GDM1 (cell line): ENCODE data around the gene VCL.
"Not testable (repeated sequence)": the region's sequence is repeated elsewhere in the genome, so short reads cannot be mapped to it uniquely, and the experiment has no call there.

Source experiments
- DNase-seq: peaks from one replicate; lab custom pipeline; 2025; lab: John Stamatoyannopoulos, UW

VCL gene

DNA sequence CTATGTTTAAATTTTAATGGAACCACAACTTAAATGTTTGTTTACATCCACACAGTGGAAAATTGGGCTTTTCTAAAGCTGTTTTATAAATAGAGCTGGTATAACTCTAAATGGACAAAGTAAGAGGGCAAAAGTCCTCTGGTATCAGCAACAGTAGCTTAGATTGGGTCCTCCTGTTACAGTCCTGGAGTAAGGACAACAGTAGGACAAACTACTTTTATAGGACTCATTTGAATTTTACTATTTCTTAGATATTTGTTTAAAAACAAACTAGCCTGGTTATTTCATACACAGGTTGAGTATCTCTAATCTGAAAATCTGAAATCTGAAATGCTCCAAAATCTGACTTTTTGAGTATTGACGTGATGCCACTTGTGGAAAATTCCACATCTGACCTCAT lies 8.4 kb downstream of the VCL start:
- no peak for DNase-seq

DNA sequence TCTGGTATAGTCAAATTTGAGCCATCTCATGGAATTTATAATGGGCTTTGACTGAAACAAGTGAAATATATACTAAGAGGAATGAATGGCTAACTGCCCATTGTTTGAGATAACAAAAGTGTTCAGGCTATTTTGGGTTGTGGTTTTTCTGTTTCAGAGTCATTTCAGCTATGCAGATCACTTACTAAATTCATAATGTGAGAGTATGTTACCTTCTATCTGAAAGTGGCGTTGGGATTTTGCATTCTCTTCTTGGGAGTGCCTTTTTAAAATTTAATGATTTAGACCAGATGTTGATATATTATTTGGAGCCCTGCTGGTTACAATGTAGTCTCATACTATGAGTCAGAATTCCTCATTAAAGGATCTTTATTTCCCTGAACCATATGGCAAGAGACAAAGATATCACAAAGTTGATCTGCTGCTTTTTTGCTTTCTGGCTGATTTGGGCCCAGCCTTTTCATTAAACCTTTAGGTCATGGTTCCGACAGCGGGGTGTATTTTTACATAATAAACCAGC lies 10.4 kb downstream of the VCL start:
- DNase-seq = no peak

DNA sequence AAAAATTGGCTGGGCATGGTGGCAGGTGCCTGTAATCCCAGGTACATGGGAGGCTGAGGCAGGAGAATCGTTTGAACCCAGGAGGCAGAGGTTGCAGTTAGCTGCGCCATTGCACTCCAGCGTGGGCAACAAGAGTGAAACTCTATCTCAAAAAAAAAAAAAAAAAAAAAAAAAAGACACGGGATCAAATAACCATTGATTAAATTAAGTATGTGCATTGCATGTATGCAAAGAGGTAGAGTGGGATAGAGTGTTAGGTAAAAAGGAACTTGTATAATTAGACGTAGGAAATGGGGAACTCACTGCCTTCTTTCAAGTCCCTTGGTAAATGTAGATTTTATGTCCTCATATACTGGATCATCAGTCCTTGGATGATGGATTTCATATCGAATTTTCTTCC lies 13.1 kb downstream of the VCL start:
- no peak for DNase-seq

GRCh38 chr10:74011770-74012169 lies 13.9 kb downstream of the VCL start:
- DNase-seq = no peak

GRCh38 chr10:74012480-74012879 lies 14.6 kb downstream of the VCL start:
- no peak for DNase-seq

DNA sequence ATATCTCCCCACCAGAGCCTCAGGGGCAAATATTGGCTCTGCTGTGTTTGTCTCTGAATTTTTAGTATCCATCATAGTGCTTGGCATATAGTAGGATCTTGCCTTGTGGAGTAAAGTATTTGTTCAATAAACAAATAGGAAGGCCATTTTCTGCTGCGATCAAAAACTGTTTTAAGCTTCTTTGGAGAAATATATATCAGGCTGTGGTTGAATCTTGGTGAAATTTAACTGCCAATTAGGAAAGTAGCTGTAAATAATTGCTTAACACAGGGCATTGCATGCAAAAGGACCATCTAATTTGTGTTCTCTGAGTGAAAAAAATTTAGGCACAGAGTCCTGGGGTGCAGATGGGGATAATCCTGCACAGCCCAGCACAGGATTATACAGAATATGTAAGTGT lies 15.1 kb downstream of the VCL start:
- DNase-seq = no peak

- not testable (repeated sequence) for DNase-seq
Measured at GRCh38 chr10:74014574-74014973, 16.7 kb downstream of the VCL start.

DNA sequence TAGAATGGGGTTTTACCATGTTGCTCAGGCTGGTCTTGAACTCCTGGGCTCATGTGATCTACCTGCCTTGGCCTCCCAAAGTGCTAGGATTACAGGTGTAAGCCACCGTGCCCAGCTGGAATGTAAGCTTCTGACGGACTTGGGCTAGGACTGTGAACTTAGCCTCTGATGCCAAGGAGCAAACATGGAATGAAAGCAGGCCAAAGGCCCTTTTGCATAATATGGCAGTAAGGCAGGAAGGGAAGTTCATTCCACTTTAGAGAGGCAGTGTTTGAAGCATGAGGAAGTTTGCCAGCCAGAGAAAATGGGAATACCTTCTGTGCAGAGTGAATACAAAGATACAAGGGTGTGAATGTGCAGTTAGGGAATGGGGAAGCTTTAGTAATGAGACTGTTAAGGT lies 20.3 kb downstream of the VCL start:
- DNase-seq = no peak

- DNase-seq = no peak
Measured at GRCh38 chr10:74021248-74022055, 23.5 kb downstream of the VCL start.

DNA sequence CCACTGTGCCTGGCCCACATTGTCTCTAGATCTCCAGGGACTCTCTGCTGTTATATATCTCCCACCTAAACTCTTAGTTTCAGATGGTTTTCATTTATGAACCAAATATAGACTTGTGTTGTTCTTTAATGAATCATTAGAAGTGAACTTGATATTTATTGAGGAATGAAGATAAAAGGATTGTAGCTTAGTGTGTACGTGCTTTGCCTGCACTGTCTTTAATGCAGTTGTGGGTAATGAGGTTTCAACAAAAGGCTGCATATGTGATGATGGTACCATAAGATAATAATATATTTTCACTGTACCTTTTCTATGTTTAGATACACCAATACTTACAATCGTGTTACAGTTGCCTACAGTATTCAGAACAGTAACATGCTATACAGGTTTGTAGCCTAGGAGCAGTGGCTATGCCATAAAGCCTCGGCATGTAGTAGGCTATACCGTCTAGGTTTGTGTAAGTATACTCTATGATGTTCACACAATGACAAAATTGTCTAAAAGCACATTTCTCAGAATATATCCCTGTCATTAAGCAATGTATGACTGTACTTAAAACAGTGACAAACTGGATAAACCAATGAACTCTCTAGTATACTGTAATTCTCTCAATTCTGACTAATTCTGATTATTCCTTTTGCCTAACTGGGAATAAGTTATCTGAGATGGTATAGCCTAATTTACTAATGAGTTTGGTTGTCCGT lies 25.2 kb downstream of the VCL start:
- no peak for DNase-seq

GRCh38 chr10:74024600-74024999 lies 26.7 kb downstream of the VCL start:
- DNase-seq = no peak

GRCh38 chr10:74025380-74025978 lies 27.6 kb downstream of the VCL start:
- no peak for DNase-seq

GRCh38 chr10:74026428-74027015 lies 28.6 kb downstream of the VCL start:
- no peak for DNase-seq

GRCh38 chr10:74027702-74028101 lies 29.8 kb downstream of the VCL start:
- DNase-seq = no peak

DNA sequence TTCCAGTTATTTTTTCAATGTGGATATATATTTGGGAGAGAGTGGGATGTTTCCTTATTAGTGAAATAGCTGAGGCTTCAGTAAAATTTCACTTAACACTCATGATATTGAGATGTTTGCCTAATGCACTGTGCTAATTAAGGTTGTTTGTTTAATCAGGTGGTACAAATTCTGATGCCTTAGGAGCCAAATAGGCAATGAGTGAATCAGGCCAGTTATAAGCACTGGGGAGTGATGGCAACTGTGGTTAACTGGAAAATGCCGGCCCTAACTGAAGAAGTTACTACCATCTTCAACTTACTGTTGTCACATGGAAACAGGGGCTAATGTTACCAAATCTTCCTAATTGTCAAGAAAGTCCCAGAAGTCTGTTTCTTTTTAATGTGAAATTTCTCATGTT lies 32.0 kb downstream of the VCL start:
- no peak for DNase-seq

- not testable (repeated sequence) for DNase-seq
Measured at GRCh38 chr10:74032208-74032607, 34.3 kb downstream of the VCL start.

DNA sequence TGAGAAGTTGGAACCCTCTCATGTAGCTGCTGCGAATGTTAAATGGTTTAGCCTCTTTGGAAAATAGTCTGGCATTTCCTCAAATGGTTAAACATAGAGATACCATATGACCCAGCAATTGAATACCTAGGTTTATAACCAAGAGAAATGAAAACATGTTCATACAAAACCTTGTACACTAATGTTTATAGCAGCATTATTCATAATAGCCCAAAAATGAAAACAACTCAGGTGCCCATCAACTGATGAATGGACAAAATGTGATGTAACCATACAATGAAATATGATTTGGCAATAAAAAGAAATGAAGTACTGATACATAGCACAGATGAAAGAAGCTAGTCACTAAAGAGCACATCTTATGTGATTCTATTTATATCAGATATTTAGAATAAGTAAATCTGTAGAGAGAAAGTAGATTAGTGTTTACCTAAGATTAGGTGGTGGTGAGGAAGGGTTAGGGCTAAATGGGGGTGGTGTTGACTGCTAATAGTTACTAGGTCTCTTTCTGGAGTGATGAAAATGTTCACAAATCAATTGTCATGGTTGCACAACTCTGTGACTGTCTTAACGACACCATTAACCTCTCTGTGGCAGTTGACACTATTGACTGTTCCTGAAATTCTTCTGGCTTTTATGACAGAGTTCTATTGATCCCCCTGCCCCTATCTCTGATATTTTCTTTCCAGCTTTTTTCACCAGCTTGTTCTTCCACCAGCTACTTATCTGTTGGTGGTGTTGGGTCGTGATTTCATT lies 35.2 kb downstream of the VCL start:
- no peak for DNase-seq

- no peak for DNase-seq
Measured at GRCh38 chr10:74033702-74034101, 35.8 kb downstream of the VCL start.

DNA sequence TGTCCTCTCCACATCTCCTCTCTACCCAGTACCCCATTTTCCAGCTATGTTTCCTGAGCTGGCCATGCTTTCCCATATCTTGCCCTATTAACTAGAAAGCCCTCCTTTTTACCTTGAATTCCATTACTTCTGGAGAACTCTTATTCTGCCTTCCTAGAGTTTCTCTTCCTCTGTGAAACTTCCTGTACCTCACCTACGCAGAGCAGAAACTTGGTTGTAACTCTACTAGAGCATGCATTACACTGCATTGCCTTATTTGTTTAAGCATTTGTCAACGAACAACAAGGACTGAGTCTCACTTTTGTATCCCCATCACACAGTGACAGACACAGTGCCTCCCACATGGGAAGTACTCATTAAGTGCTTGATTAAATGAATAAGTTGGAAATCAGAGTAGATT lies 36.4 kb downstream of the VCL start:
- no peak for DNase-seq

GRCh38 chr10:74035303-74035702 lies 37.4 kb downstream of the VCL start:
- no peak for DNase-seq

GRCh38 chr10:74036474-74036873 lies 38.6 kb downstream of the VCL start:
- no peak for DNase-seq
